MM.1S (cell line): ENCODE measurements around the gene PPP2R5B.

Experiments used
- DNase-seq: peaks from one replicate; pipeline ENCODE4 v3.0.0-alpha.2; 2015
- H2AFZ ChIP-seq: fragments of 300-600 bp; sonication (generic); 2 replicates; pipeline ENCODE4 v1.6.0; 2016; ENCODE audit warnings: antibody characterized with exemption, low read length
- H3F3A ChIP-seq: fragments of 300-600 bp; sonication (generic); 2 replicates; pipeline ENCODE4 v1.6.1; 2016; ENCODE audit warnings: mild to moderate bottlenecking, antibody characterized with exemption, low read length, moderate library complexity, mixed read lengths; ENCODE audit not compliant: insufficient read depth
- H3K27ac ChIP-seq: fragments of 300-600 bp; sonication (generic); 2 replicates; pipeline ENCODE4 v1.5.1; 2016; ENCODE audit warnings: mild to moderate bottlenecking, low read length
- H3K27me3 ChIP-seq: fragments of 300-600 bp; sonication (generic); replicated peaks from 2 replicates; pipeline ENCODE4 v1.6.0; 2016; ENCODE audit warnings: low read length; ENCODE audit not compliant: insufficient read depth
- H3K36me3 ChIP-seq: fragments of 300-600 bp; sonication (generic); replicated peaks from 2 replicates; pipeline ENCODE4 v1.6.1; 2016; ENCODE audit warnings: mild to moderate bottlenecking, low read length, mixed read lengths; ENCODE audit not compliant: insufficient read depth
- H3K4me1 ChIP-seq: fragments of 300-600 bp; sonication (generic); 2 replicates; pipeline ENCODE4 v1.6.1; 2016; ENCODE audit warnings: low read length, mixed read lengths
- H3K4me2 ChIP-seq: fragments of 300-600 bp; sonication (generic); 2 replicates; pipeline ENCODE4 v1.6.0; 2016; ENCODE audit warnings: low read depth, low read length
- H3K4me3 ChIP-seq: fragments of 300-600 bp; sonication (generic); 2 replicates; pipeline ENCODE4 v1.5.1; 2016; ENCODE audit warnings: low read length, mixed read lengths
- H3K79me2 ChIP-seq: fragments of 300-600 bp; sonication (generic); 2 replicates; pipeline ENCODE4 v1.6.1; 2016; ENCODE audit warnings: mixed run types, low read length, mixed read lengths
- H3K9ac ChIP-seq: fragments of 300-600 bp; sonication (generic); 2 replicates; pipeline ENCODE4 v1.6.1; 2016; ENCODE audit warnings: low read length, mixed read lengths
- H3K9me2 ChIP-seq: fragments of 300-600 bp; sonication (generic); replicated peaks from 2 replicates; pipeline ENCODE4 v1.6.1; 2016; ENCODE audit warnings: mild to moderate bottlenecking, low read length, mixed read lengths; ENCODE audit not compliant: insufficient read depth
- H3K9me3 ChIP-seq: fragments of 300-600 bp; sonication (generic); replicated peaks from 2 replicates; pipeline ENCODE4 v1.6.1; 2016; ENCODE audit warnings: mild to moderate bottlenecking, low read length, mixed read lengths; ENCODE audit not compliant: insufficient read depth
- H4K20me1 ChIP-seq: fragments of 300-600 bp; sonication (generic); 2 replicates; pipeline ENCODE4 v1.6.1; 2016; ENCODE audit warnings: mild to moderate bottlenecking, low read length, moderate library complexity, mixed read lengths; ENCODE audit not compliant: insufficient read depth
- CTCF ChIP-seq: fragments of 300-600 bp; sonication (generic); IDR thresholded peaks from 2 replicates; pipeline ENCODE4 v1.5.1; 2016; ENCODE audit warnings: antibody characterized with exemption, low read length, mixed read lengths
- EZH2 ChIP-seq: fragments of 300-600 bp; sonication (generic); optimal IDR thresholded peaks from 2 replicates; pipeline ENCODE3; 2017; ENCODE audit warnings: low read depth, mild to moderate bottlenecking, antibody characterized with exemption, low read length, mixed read lengths
- EZH2phosphoT487 ChIP-seq: fragments of 300-600 bp; sonication (generic); IDR thresholded peaks from 2 replicates; pipeline ENCODE4 v1.6.1; 2018; ENCODE audit warnings: antibody characterized with exemption, low read length

The PPP2R5B gene

GRCh38 chr11:64887757-64888405, 36.6 kb upstream of the PPP2R5B start:
- no peaks in the 10 kb centered on the region for H3F3A ChIP-seq
- H3K4me3 ChIP-seq: peak overlapping the region; percentile 40
- H3K79me2 ChIP-seq: no peaks in the 10 kb centered on the region
- no peaks in the 10 kb centered on the region for H3K36me3 ChIP-seq
- no peaks in the 10 kb centered on the region for H3K9me2 ChIP-seq
- DNase-seq: peak; percentile 66
- 0 out of 2 replicates have a peak, but pooled peaks cover 2% of the 10 kb centered on the region for H3K4me1 ChIP-seq
- H4K20me1 ChIP-seq: no peaks in the 10 kb centered on the region
- no peaks in the 10 kb centered on the region for H3K9me3 ChIP-seq
- no peak overlapping the region; the same call in 1 of the 2 replicates for H3K9ac ChIP-seq
- TF ChIP-seq CTCF (peak; percentile 93), EZH2 (no peak)
- H3K27ac ChIP-seq: no peak overlapping the region
- H3K27me3 ChIP-seq: peaks cover 32% of the 10 kb centered on the region
- H2AFZ ChIP-seq: peak overlapping the region; percentile 58
- peak overlapping the region; percentile 81 for H3K4me2 ChIP-seq

GRCh38 chr11:64888406-64888728, 36.1 kb upstream of the PPP2R5B start:
- Histone ChIP-seq H4K20me1 (no peaks in the 10 kb centered on the region), H3K9me3 (no peaks in the 10 kb centered on the region), H3K9ac (no peak overlapping the region), H3K27ac (no peak overlapping the region), H3K36me3 (no peaks in the 10 kb centered on the region), H3K4me3 (peak overlapping the region; percentile 40), H3K79me2 (no peaks in the 10 kb centered on the region), H3F3A (no peaks in the 10 kb centered on the region), H3K27me3 (peaks cover 28% of the 10 kb centered on the region), H3K9me2 (no peaks in the 10 kb centered on the region), H3K4me2 (peak overlapping the region; percentile 81), H2AFZ (peak overlapping the region; percentile 58), H3K4me1 (0 out of 2 replicates have a peak, but pooled peaks cover 2% of the 10 kb centered on the region)
- DNase-seq: no peak
- TF ChIP-seq EZH2phosphoT487 (no peak), CTCF (no peak)

GRCh38 chr11:64888729-64889511, 35.6 kb upstream of the PPP2R5B start:
- Histone ChIP-seq H4K20me1 (no peaks in the 10 kb centered on the region), H3K27me3 (peaks cover 22% of the 10 kb centered on the region; the same call in 1 of the 2 replicates), H3F3A (no peaks in the 10 kb centered on the region), H3K36me3 (no peaks in the 10 kb centered on the region), H3K9me2 (no peaks in the 10 kb centered on the region), H3K9me3 (no peaks in the 10 kb centered on the region), H3K4me2 (no peak overlapping the region), H3K9ac (no peak overlapping the region), H3K27ac (no peak overlapping the region), H2AFZ (no peak overlapping the region), H3K4me3 (no peak overlapping the region), H3K4me1 (0 out of 2 replicates have a peak, but pooled peaks cover 2% of the 10 kb centered on the region), H3K79me2 (no peaks in the 10 kb centered on the region)
- no peak for DNase-seq
- TF ChIP-seq CTCF: no peak
- TF ChIP-seq EZH2phosphoT487: no peak
- TF ChIP-seq EZH2: no peak
